T-helper 17 cell (primary cell): ENCODE data around the gene DNAH14. TPM values are rescaled to one million over a fixed set of nuclear protein-coding genes. Genes with fewer than 3 reads are reported as not detected.

ENCODE experiments used
- ATAC-seq: fragments of 150-1000 bp; cut with Tn5 transposase; 2 replicates; pipeline ENCODE4 v1.10.0; 2021; ENCODE audit warnings: mild to moderate bottlenecking, moderate library complexity
- DNase-seq, 3 donors: peaks; one replicate each; pipeline versions ENCODE4 v3.0.0 to v3.0.0-alpha.2; 2020 to 2021
- H3K9me3 ChIP-seq: one replicate; pipeline ENCODE4 v1.7.0; 2013; ENCODE audit warnings: low read length, mild to moderate bottlenecking; ENCODE audit not compliant: control insufficient read depth, poor library complexity, severe bottlenecking
- H3K27ac Mint-ChIP-seq: one replicate; pipeline ENCODE4 v1.8.0; 2022; ENCODE audit warnings: mild to moderate bottlenecking, moderate library complexity, mixed read lengths
- H3K27me3 Mint-ChIP-seq: one replicate; pipeline ENCODE4 v1.8.0; 2022; ENCODE audit warnings: mixed read lengths
- H3K36me3 Mint-ChIP-seq: one replicate; pipeline ENCODE4 v1.8.0; 2022; ENCODE audit warnings: low read depth, mixed read lengths
- H3K4me1 Mint-ChIP-seq: one replicate; pipeline ENCODE4 v1.8.0; 2022; ENCODE audit warnings: mild to moderate bottlenecking, mixed read lengths
- H3K4me3 Mint-ChIP-seq: one replicate; pipeline ENCODE4 v1.8.0; 2022; ENCODE audit warnings: mild to moderate bottlenecking, moderate library complexity, mixed read lengths
- total RNA-seq, 4 donors: library from RNA in 2 of 4; stranded (reverse) in 2 of 4; gene quantifications; one replicate each; pipeline ENCODE4 v1.2.3 and lab custom pipeline; 2022 to 2026

The DNAH14 gene
- total RNA-seq, 2 donors from 2014 or later = 1.1 TPM; not detected in 1

DNA sequence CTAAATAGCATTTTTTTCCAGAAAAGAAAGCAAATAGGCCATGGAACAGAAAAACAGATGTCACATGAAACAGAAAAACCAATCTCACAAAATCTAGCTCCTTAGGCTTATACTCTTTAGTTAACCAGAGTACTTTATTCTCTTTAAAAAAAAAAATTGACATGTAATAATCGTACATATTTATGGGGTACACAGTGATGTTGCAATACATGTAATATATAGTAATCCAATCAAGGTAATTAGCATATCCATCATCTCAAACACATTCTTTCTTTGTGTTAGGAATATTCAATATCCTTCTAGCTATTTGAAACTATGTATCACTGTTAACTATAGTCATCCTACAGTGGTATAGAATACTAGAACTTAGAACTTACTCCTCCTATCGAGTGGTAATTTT is 478.3 kb downstream of the DNAH14 start:
- no peaks in the 10 kb centered on the region for H3K27me3 Mint-ChIP-seq
- H3K36me3 Mint-ChIP-seq = peaks cover 11% of the 10 kb centered on the region
- H3K4me3 Mint-ChIP-seq = no peak overlapping the region
- no peak for DNase-seq
- no peak overlapping the region for H3K27ac Mint-ChIP-seq
- no peak for ATAC-seq
- no peaks in the 10 kb centered on the region for H3K9me3 ChIP-seq
- peaks cover 11% of the 10 kb centered on the region for H3K4me1 Mint-ChIP-seq

DNA sequence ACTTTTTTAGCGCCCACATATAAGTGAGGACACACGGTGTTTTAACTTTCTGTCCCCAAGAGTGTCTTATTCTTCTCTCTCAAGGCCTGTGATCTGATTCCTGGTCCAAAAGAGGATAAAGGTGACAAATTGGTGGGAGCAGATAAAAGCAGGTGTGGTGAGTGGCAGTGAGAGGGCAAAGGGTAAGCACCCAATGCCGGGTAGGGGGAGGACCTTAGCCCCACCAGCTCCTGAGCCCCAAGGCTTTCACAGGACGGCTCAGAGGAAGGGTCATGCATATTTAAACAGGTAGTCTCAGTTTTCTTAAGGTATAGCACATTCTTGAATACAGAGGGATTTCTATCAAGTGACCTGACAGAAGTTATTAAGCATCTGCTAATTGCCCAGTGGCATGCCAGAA is 478.8 kb downstream of the DNAH14 start:
- no peak overlapping the region for H3K27ac Mint-ChIP-seq
- ATAC-seq (no peak), DNase-seq (no peak)
- no peak overlapping the region for H3K4me3 Mint-ChIP-seq
- no peaks in the 10 kb centered on the region for H3K27me3 Mint-ChIP-seq
- peaks cover 11% of the 10 kb centered on the region for H3K4me1 Mint-ChIP-seq
- peaks cover 8% of the 10 kb centered on the region for H3K36me3 Mint-ChIP-seq
- no peaks in the 10 kb centered on the region for H3K9me3 ChIP-seq

- ATAC-seq (no peak), DNase-seq (no peak)
- Mint-ChIP-seq H3K27ac (no peak overlapping the region), H3K36me3 (peaks cover 5% of the 10 kb centered on the region), H3K4me1 (peaks cover 6% of the 10 kb centered on the region), H3K27me3 (no peaks in the 10 kb centered on the region), H3K4me3 (no peak overlapping the region)
- H3K9me3 ChIP-seq = no peaks in the 10 kb centered on the region
Observed at GRCh38 chr1:225409051-225409450, 479.6 kb downstream of the DNAH14 start.

GRCh38 chr1:225410036-225410435 is 480.6 kb downstream of the DNAH14 start:
- Mint-ChIP-seq H3K4me3 (no peak overlapping the region), H3K27me3 (no peaks in the 10 kb centered on the region), H3K36me3 (peaks cover 10% of the 10 kb centered on the region), H3K4me1 (peaks cover 11% of the 10 kb centered on the region), H3K27ac (no peak overlapping the region)
- H3K9me3 ChIP-seq = no peaks in the 10 kb centered on the region
- no peak for DNase-seq
- no peak for ATAC-seq

- Mint-ChIP-seq H3K27me3 (no peaks in the 10 kb centered on the region), H3K27ac (no peak overlapping the region), H3K36me3 (peaks cover 7% of the 10 kb centered on the region), H3K4me1 (peaks cover 11% of the 10 kb centered on the region), H3K4me3 (no peak overlapping the region)
- no peak for ATAC-seq
- no peaks in the 10 kb centered on the region for H3K9me3 ChIP-seq
- DNase-seq = no peak
Observed at GRCh38 chr1:225412321-225412720, 482.8 kb downstream of the DNAH14 start.

DNA sequence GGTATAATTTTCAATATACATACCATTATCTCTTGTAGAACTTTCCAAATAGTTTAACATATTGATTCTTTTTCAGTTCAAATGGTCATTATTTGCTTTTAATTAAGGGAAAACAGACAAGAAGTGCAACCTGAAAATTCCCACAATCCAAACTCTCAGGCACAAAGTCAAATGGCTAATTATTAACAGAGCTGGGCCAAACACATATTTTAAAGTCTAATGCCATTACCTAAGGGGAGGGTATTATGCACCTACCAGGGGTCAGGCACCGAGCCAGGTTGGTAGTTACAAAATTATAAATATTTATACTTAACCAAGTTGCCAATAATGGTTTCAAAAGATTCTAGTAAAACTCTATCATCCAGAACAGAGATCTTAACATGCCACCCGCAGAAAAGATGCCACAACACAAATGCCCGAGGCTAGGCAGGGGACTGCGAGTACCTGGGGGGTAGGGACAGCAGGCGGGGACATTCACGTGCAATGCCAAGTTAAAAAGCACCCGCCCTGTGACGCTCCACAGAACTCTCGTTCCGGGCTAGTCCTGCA is 483.4 kb downstream of the DNAH14 start:
- ATAC-seq (no peak), DNase-seq (no peak)
- Mint-ChIP-seq H3K36me3 (peaks cover 7% of the 10 kb centered on the region), H3K4me1 (peaks cover 14% of the 10 kb centered on the region), H3K27ac (no peak overlapping the region), H3K27me3 (no peaks in the 10 kb centered on the region), H3K4me3 (no peak overlapping the region)
- H3K9me3 ChIP-seq = no peaks in the 10 kb centered on the region

DNA sequence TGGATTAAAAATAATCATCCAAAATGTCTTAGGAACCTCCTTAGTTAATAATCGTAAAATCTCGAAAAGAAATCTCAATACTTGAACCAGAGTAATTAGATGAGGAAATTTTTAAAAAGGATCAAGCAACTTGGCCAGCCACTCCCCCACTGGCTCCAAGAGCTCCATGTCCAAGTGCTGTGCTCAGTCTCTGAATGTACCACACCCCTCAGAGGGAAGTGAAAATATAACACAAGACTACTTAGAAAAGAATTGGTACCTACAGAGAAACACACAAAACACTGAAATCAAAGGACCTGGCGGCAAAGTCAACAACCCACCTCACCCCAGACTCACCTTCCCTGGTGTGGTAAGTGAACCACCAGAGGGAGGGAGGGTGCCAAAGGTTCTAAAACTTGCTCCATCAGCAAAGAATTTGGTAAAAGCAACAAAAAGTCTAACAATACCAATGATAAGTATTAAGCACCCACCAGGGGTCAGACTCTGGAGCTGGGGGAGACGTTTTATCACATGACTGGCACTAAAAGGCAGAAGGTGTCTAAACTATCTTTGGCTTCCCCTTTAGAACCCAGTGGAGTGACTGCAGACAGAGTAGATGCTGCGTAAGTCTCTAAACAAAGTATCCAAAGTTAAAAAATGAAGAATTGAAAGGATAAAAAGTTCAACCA is 484.4 kb downstream of the DNAH14 start:
- no peaks in the 10 kb centered on the region for H3K9me3 ChIP-seq
- DNase-seq (no peak), ATAC-seq (no peak)
- peaks cover 9% of the 10 kb centered on the region for H3K36me3 Mint-ChIP-seq
- H3K4me3 Mint-ChIP-seq = no peak overlapping the region
- H3K27ac Mint-ChIP-seq = no peak overlapping the region
- H3K4me1 Mint-ChIP-seq = peaks cover 15% of the 10 kb centered on the region
- no peaks in the 10 kb centered on the region for H3K27me3 Mint-ChIP-seq

- Mint-ChIP-seq H3K4me1 (peaks cover 15% of the 10 kb centered on the region), H3K4me3 (no peak overlapping the region), H3K27me3 (no peaks in the 10 kb centered on the region), H3K36me3 (peaks cover 12% of the 10 kb centered on the region), H3K27ac (peak overlapping the region; percentile 1)
- DNase-seq (no peak), ATAC-seq (no peak)
- H3K9me3 ChIP-seq = no peaks in the 10 kb centered on the region
Observed at GRCh38 chr1:225415307-225415706, 485.8 kb downstream of the DNAH14 start.

- ATAC-seq (no peak), DNase-seq (no peak)
- H3K27me3 Mint-ChIP-seq = no peaks in the 10 kb centered on the region
- no peaks in the 10 kb centered on the region for H3K9me3 ChIP-seq
- no peak overlapping the region for H3K4me3 Mint-ChIP-seq
- no peak overlapping the region for H3K27ac Mint-ChIP-seq
- peaks cover 12% of the 10 kb centered on the region for H3K4me1 Mint-ChIP-seq
- H3K36me3 Mint-ChIP-seq = peaks cover 9% of the 10 kb centered on the region
Observed at GRCh38 chr1:225415967-225416745, 486.7 kb downstream of the DNAH14 start.

DNA sequence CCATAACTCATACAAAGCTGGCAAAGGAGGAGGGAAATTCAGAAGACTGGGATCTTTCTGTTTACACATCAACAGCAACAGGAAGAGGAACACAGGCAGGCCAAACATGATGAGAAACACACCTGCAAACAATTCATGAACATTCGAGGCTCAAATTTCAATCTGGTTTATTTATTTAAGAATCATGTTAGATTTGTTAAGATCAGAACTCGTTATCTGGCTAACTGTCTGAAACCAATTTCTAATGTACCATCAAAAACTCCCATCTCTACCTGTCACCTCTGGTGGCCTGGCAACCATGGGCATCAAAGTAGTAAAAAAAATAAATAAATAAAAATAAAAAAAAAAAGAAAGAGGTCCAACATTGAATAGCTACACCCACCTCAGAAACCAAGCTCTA is 488.6 kb downstream of the DNAH14 start:
- no peak for ATAC-seq
- no peaks in the 10 kb centered on the region for H3K9me3 ChIP-seq
- peaks cover 24% of the 10 kb centered on the region for H3K4me1 Mint-ChIP-seq
- H3K27me3 Mint-ChIP-seq = no peaks in the 10 kb centered on the region
- H3K27ac Mint-ChIP-seq = peak overlapping the region; percentile 57
- H3K4me3 Mint-ChIP-seq = no peak overlapping the region
- no peak for DNase-seq
- H3K36me3 Mint-ChIP-seq = peaks cover 9% of the 10 kb centered on the region

GRCh38 chr1:225418598-225418997 is 489.1 kb downstream of the DNAH14 start:
- no peak for DNase-seq
- peaks cover 27% of the 10 kb centered on the region for H3K4me1 Mint-ChIP-seq
- no peaks in the 10 kb centered on the region for H3K27me3 Mint-ChIP-seq
- peaks cover 11% of the 10 kb centered on the region for H3K36me3 Mint-ChIP-seq
- H3K27ac Mint-ChIP-seq = peak overlapping the region; percentile 57
- no peak for ATAC-seq
- H3K9me3 ChIP-seq = no peaks in the 10 kb centered on the region
- H3K4me3 Mint-ChIP-seq = no peak overlapping the region

DNA sequence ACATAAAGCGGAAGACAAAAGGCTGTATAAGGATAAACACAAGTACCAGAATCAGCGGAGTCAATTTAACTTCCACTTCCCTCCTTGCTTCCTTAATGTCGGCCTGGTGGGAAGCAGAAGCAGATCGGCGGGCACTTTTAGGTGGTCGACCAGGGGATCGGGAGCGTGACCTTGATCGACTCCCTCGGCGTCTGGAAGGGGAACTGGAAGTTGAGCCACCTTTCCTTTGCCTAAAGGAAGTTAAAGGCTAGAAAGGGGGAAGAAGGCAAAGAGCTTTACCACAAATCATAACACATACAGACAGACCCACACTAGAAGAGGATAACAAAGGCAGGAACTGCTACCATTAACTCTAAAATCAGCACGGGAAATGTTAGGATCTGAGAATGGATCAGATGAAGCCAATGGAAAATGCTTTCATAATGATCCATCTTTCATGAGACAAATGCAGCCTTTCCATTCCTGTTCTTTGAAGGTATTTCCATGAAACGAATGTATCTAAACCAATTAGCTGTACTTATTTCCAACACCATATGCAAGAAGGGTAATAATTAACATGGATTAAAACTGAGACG is 492.6 kb downstream of the DNAH14 start:
- DNase-seq (no peak), ATAC-seq (no peak)
- peaks cover 44% of the 10 kb centered on the region for H3K4me1 Mint-ChIP-seq
- H3K9me3 ChIP-seq = no peaks in the 10 kb centered on the region
- H3K36me3 Mint-ChIP-seq = peaks cover 6% of the 10 kb centered on the region
- no peak overlapping the region for H3K4me3 Mint-ChIP-seq
- peak overlapping the region; percentile 78 for H3K27ac Mint-ChIP-seq
- no peaks in the 10 kb centered on the region for H3K27me3 Mint-ChIP-seq

GRCh38 chr1:225422795-225423517 is 493.5 kb downstream of the DNAH14 start:
- no peak overlapping the region for H3K4me3 Mint-ChIP-seq
- H3K36me3 Mint-ChIP-seq = peaks cover 6% of the 10 kb centered on the region

More at GRCh38 chr1:225422795-225423517, 493.5 kb downstream of the DNAH14 start:
- Mint-ChIP-seq H3K4me1 (peaks cover 40% of the 10 kb centered on the region), H3K27me3 (no peaks in the 10 kb centered on the region), H3K27ac (peak overlapping the region; percentile 62)
- DNase-seq (no peak), ATAC-seq (no peak)
- no peaks in the 10 kb centered on the region for H3K9me3 ChIP-seq
